ENCODE data around the gene WWC1. TPM values are rescaled to one million over a fixed set of nuclear protein-coding genes. Genes with fewer than 3 reads are reported as not detected.

Gene WWC1
- total RNA-seq, 2 experiments from 2014 or later: not detected

- no peak overlapping the region for H2AFZ ChIP-seq (ENCODE audit: low read length)
Observed at GRCh38 chr5:168317096-168317520, 25.7 kb downstream of the WWC1 start.

GRCh38 chr5:168317521-168318147 is 26.2 kb downstream of the WWC1 start:
- Histone ChIP-seq H3K9me3 (ENCODE audit: low read length) (no peaks in the 10 kb centered on the region), H3K9me2 (ENCODE audit: insufficient read depth, low read length) (no peaks in the 10 kb centered on the region), H3K4me2 (ENCODE audit: low read length) (no peak overlapping the region), H3K4me1 (ENCODE audit: insufficient read depth, low read length, poor library complexity, severe bottlenecking) (no peaks in the 10 kb centered on the region), H2AFZ (ENCODE audit: low read length) (no peak overlapping the region), H3K36me3 (ENCODE audit: insufficient read depth, low read length) (no peaks in the 10 kb centered on the region), H3K79me2 (ENCODE audit: insufficient read depth, low read depth, low read length) (no peaks in the 10 kb centered on the region), H3K27ac (ENCODE audit: low read depth, low read length, poor library complexity, severe bottlenecking) (no peak overlapping the region), H3K4me3 (ENCODE audit: low read depth, low read length, poor library complexity, severe bottlenecking) (no peak overlapping the region), H4K20me1 (ENCODE audit: insufficient read depth, low read length) (no peaks in the 10 kb centered on the region)
- no peak for DNase-seq (ENCODE audit: low spot score)
- ChIA-PET CTCF (ENCODE audit: unreplicated experiment) (no interaction called here), POLR2A (interaction anchor here (0.6 kb wide), 1 partner anchor 54 kb away, joined by 3 read pairs; no protein-coding TSS in a partner anchor)
- intact Hi-C loops (cut with micrococcal nuclease; ENCODE audit: unreplicated experiment): no loop called here
- BruUV-seq (replicated peaks): no TSS peak
- TF ChIP-seq EZH2phosphoT487 (IDR thresholded peaks at IDR 0.05; ENCODE audit: borderline replicate concordance, low read depth, low read length): no peak
- TF ChIP-seq, protein P1, sequence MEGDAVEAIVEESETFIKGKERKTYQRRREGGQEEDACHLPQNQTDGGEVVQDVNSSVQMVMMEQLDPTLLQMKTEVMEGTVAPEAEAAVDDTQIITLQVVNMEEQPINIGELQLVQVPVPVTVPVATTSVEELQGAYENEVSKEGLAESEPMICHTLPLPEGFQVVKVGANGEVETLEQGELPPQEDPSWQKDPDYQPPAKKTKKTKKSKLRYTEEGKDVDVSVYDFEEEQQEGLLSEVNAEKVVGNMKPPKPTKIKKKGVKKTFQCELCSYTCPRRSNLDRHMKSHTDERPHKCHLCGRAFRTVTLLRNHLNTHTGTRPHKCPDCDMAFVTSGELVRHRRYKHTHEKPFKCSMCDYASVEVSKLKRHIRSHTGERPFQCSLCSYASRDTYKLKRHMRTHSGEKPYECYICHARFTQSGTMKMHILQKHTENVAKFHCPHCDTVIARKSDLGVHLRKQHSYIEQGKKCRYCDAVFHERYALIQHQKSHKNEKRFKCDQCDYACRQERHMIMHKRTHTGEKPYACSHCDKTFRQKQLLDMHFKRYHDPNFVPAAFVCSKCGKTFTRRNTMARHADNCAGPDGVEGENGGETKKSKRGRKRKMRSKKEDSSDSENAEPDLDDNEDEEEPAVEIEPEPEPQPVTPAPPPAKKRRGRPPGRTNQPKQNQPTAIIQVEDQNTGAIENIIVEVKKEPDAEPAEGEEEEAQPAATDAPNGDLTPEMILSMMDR (conservative IDR thresholded peaks at IDR 0.05; ENCODE audit: low read length): no peak

More at GRCh38 chr5:168317096-168317520, 25.7 kb downstream of the WWC1 start:
- Histone ChIP-seq H3K79me2 (ENCODE audit: insufficient read depth, low read depth, low read length) (no peaks in the 10 kb centered on the region), H3K9me3 (ENCODE audit: low read length) (no peaks in the 10 kb centered on the region), H3K36me3 (ENCODE audit: insufficient read depth, low read length) (no peaks in the 10 kb centered on the region), H3K4me3 (ENCODE audit: low read depth, low read length, poor library complexity, severe bottlenecking) (no peak overlapping the region), H3K9me2 (ENCODE audit: insufficient read depth, low read length) (no peaks in the 10 kb centered on the region), H3K4me2 (ENCODE audit: low read length) (no peak overlapping the region), H4K20me1 (ENCODE audit: insufficient read depth, low read length) (no peaks in the 10 kb centered on the region), H3K4me1 (ENCODE audit: insufficient read depth, low read length, poor library complexity, severe bottlenecking) (no peaks in the 10 kb centered on the region), H3K27ac (ENCODE audit: low read depth, low read length, poor library complexity, severe bottlenecking) (no peak overlapping the region)
- POLR2A ChIA-PET: interaction anchor here (0.6 kb wide), 1 partner anchor 53 kb away, joined by 3 read pairs; no protein-coding TSS in a partner anchor
- TF ChIP-seq, protein P1 (conservative IDR thresholded peaks at IDR 0.05; ENCODE audit: low read length): no peak
- TF ChIP-seq EZH2phosphoT487 (IDR thresholded peaks at IDR 0.05; ENCODE audit: borderline replicate concordance, low read depth, low read length): no peak
- CTCF ChIA-PET (ENCODE audit: unreplicated experiment): no interaction called here
- no peak for DNase-seq (ENCODE audit: low spot score)
- no TSS peak for BruUV-seq (replicated peaks)
- intact Hi-C loops (cut with micrococcal nuclease; ENCODE audit: unreplicated experiment): no loop called here

- no peak for DNase-seq (ENCODE audit: low spot score)
- H3K4me1 ChIP-seq (ENCODE audit: insufficient read depth, low read length, poor library complexity, severe bottlenecking): no peaks in the 10 kb centered on the region
- intact Hi-C loops (cut with micrococcal nuclease; ENCODE audit: unreplicated experiment): no loop called here
- H3K79me2 ChIP-seq (ENCODE audit: insufficient read depth, low read depth, low read length): no peaks in the 10 kb centered on the region
- no peak overlapping the region for H3K4me3 ChIP-seq (ENCODE audit: low read depth, low read length, poor library complexity, severe bottlenecking)
- H3K9me3 ChIP-seq (ENCODE audit: low read length): no peaks in the 10 kb centered on the region
- no peak for TF ChIP-seq EZH2phosphoT487 (IDR thresholded peaks at IDR 0.05; ENCODE audit: borderline replicate concordance, low read depth, low read length)
- TF ChIP-seq, protein P1 (conservative IDR thresholded peaks at IDR 0.05; ENCODE audit: low read length): no peak
- BruUV-seq (replicated peaks): no TSS peak
- H3K27ac ChIP-seq (ENCODE audit: low read depth, low read length, poor library complexity, severe bottlenecking): no peak overlapping the region
- no peak overlapping the region for H2AFZ ChIP-seq (ENCODE audit: low read length)
- POLR2A ChIA-PET: no interaction called here
- H4K20me1 ChIP-seq (ENCODE audit: insufficient read depth, low read length): no peaks in the 10 kb centered on the region
- H3K9me2 ChIP-seq (ENCODE audit: insufficient read depth, low read length): no peaks in the 10 kb centered on the region
- H3K36me3 ChIP-seq (ENCODE audit: insufficient read depth, low read length): no peaks in the 10 kb centered on the region
- no peak overlapping the region for H3K4me2 ChIP-seq (ENCODE audit: low read length)
- CTCF ChIA-PET (ENCODE audit: unreplicated experiment): no interaction called here
Observed at GRCh38 chr5:168318240-168318639, 26.8 kb downstream of the WWC1 start.
